Left lung (tissue), 10 donors: ENCODE data around the gene LYPLAL1. TPM values are rescaled to one million over a fixed set of nuclear protein-coding genes. Genes with fewer than 3 reads are reported as not detected.
"Not testable (repeated sequence)": the region's sequence is repeated elsewhere in the genome, so short reads cannot be mapped to it uniquely, and the experiment has no call there.

Experiments used
- ATAC-seq: fragments of 200-7000 bp; cut with Tn5 transposase; one replicate; pipeline ENCODE4 v1.9.1; 2020; ENCODE audit warnings: moderate library complexity
- DNase-seq, 4 donors: peaks; one replicate each; pipeline ENCODE4 v3.0.0-alpha.2; 2013 to 2020
- H3K27ac ChIP-seq, 2 donors: fragments of 200-600 bp; sonication (generic) in 1 of 2; one replicate each; pipeline versions ENCODE4 v1.5.0 to v1.8.0; 2020 to 2021
- H3K27me3 ChIP-seq, 2 donors: fragments of 200-600 bp; sonication (generic) in 1 of 2; one replicate each; pipeline versions ENCODE4 v1.5.0 to v1.8.0; 2020 to 2021
- H3K36me3 ChIP-seq, 2 donors: fragments of 200-600 bp; sonication (generic) in 1 of 2; one replicate each; pipeline versions ENCODE4 v1.5.0 to v1.8.0; 2020 to 2021
- H3K4me1 ChIP-seq, 2 donors: fragments of 200-600 bp; one replicate each; pipeline ENCODE4 v1.8.0; 2021
- H3K4me3 ChIP-seq, 2 donors: fragments of 200-600 bp; sonication (generic) in 1 of 2; one replicate each; pipeline versions ENCODE4 v1.5.0 to v1.8.0; 2020 to 2021; ENCODE audit warnings: mild to moderate bottlenecking in 1 of 2
- H3K9me3 ChIP-seq, 2 donors: fragments of 200-600 bp; sonication (generic) in 1 of 2; one replicate each; pipeline versions ENCODE4 v1.5.0 to v1.8.0; 2020 to 2021
- CTCF ChIP-seq, 2 donors: fragments of 200-600 bp; sonication (generic) in 1 of 2; IDR thresholded peaks; one replicate each; pipeline versions ENCODE4 v1.5.0 to v1.8.0; 2021; ENCODE audit warnings: antibody characterized with exemption in 2 of 2
- intact Hi-C, 2 donors: fragments of 100-400 bp; cut with DNase I; formaldehyde crosslinking; loops; one replicate each; pipeline versions ENCODE4 v1.11.2 to v1.14.2; 2022
- polyA plus RNA-seq, 6 donors: library from polyadenylated mRNA; unstranded; fragments of 120-200 nt; gene quantifications; one replicate each; pipeline ENCODE4 v1.2.1, GENCODE V29; 2013; ENCODE audit not compliant: insufficient read length in 6 of 6
- total RNA-seq, 2 donors: library from RNA; stranded (reverse); fragmentation: NEBNext Ultra II Directional; extraction: Animal tissue kit (Norgen Biotek cat#: 25700); gene quantifications; one replicate each; pipeline ENCODE4 v1.2.1, GENCODE V29; 2021
- donor health status: DM: no; HTN: yes; CAD: no.
- donor health status: DM: no; HTN: no; CAD: no.

The LYPLAL1 gene
- total and polyA plus RNA-seq, 8 donors: 24.1 to 60.9 (median 52.1) TPM

GRCh38 chr1:219188331-219188803, 14.7 kb downstream of the LYPLAL1 start:
- DNase-seq (no peak), ATAC-seq (peak; percentile 30)
- Histone ChIP-seq H3K27me3 (no peaks in the 10 kb centered on the region), H3K4me3 (no peak overlapping the region), H3K9me3 (no peaks in the 10 kb centered on the region), H3K4me1 (peaks cover 4 to 30% of the 10 kb centered on the region in 2 donors), H3K27ac (peak overlapping the region in 1 of 2 donors; percentile 51), H3K36me3 (no peaks in the 10 kb centered on the region)
- TF ChIP-seq CTCF (IDR thresholded peaks at IDR 0.05): no peak
- intact Hi-C loops: no loop called here

GRCh38 chr1:219189021-219189824, 15.5 kb downstream of the LYPLAL1 start:
- intact Hi-C loops: no loop called here
- H3K9me3 ChIP-seq: no peaks in the 10 kb centered on the region
- no peak for TF ChIP-seq CTCF (IDR thresholded peaks at IDR 0.05)
- peaks cover 4 to 22% of the 10 kb centered on the region in 2 donors for H3K4me1 ChIP-seq
- ATAC-seq: peak; percentile 52
- H3K36me3 ChIP-seq: no peaks in the 10 kb centered on the region
- no peaks in the 10 kb centered on the region for H3K27me3 ChIP-seq
- DNase-seq: peak in 2 of 4 donors; percentile 49 to 62
- H3K27ac ChIP-seq: peak overlapping the region; percentile 47 to 51
- H3K4me3 ChIP-seq: no peak overlapping the region

GRCh38 chr1:219189952-219190351, 16.3 kb downstream of the LYPLAL1 start:
- intact Hi-C loops: no loop called here
- no peak overlapping the region for H3K27ac ChIP-seq

GRCh38 chr1:219190605-219191004, 16.9 kb downstream of the LYPLAL1 start:
- no peak for TF ChIP-seq CTCF (IDR thresholded peaks at IDR 0.05)

More at GRCh38 chr1:219189952-219190351, 16.3 kb downstream of the LYPLAL1 start:
- ATAC-seq (no peak), DNase-seq (no peak)
- TF ChIP-seq CTCF (IDR thresholded peaks at IDR 0.05): no peak
- Histone ChIP-seq H3K4me1 (peaks cover 4 to 20% of the 10 kb centered on the region in 2 donors), H3K4me3 (no peak overlapping the region), H3K9me3 (no peaks in the 10 kb centered on the region), H3K27me3 (no peaks in the 10 kb centered on the region), H3K36me3 (no peaks in the 10 kb centered on the region)

DNA sequence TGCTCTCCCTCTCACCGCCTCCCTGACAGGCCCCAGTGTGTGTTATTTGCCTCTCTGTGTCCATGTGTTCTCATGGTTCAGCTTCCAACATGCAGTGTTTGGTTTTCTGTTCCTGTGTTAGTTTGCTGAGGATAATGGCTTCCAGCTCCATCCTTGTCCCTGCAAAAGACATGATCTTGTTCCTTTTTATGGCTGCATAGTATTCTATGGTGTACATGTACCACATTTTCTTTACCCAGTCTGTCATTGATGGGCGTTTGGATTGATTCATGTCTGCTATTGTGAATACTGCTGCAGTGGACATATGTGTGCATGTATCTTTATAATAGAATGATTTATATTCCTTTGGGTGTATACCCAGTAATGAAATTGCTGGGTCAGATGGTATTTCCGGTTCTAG, 22.2 kb downstream of the LYPLAL1 start:
- H3K27ac ChIP-seq, H3K4me1 ChIP-seq, H3K9me3 ChIP-seq, H3K4me3 ChIP-seq, ATAC-seq, DNase-seq, intact Hi-C loops, H3K27me3 ChIP-seq: not testable (repeated sequence)
- H3K36me3 ChIP-seq: peaks cover 0 to 17% of the 10 kb centered on the region in 2 donors

More at GRCh38 chr1:219190605-219191004, 16.9 kb downstream of the LYPLAL1 start:
- H3K27me3 ChIP-seq: no peaks in the 10 kb centered on the region
- H3K36me3 ChIP-seq: peaks cover 0 to 3% of the 10 kb centered on the region in 2 donors
- H3K27ac ChIP-seq: no peak overlapping the region
- no peak overlapping the region for H3K4me3 ChIP-seq
- ATAC-seq (no peak), DNase-seq (no peak)
- H3K9me3 ChIP-seq: no peaks in the 10 kb centered on the region
- intact Hi-C loops: no loop called here
- peaks cover 4 to 20% of the 10 kb centered on the region in 2 donors for H3K4me1 ChIP-seq
